H9 (cell line): ENCODE data around the gene C22orf23. TPM values are rescaled to one million over a fixed set of nuclear protein-coding genes. Genes with fewer than 3 reads are reported as not detected.

Source experiments
- DNase-seq: peaks from one replicate; pipeline ENCODE4 v3.0.0-alpha.2; 2017
- H2AFZ ChIP-seq: one replicate; pipeline ENCODE4 v1.6.1; 2013; ENCODE audit warnings: mild to moderate bottlenecking, low read length, control low read depth, moderate library complexity
- H2AK5ac ChIP-seq: 2 replicates; pipeline ENCODE4 v1.6.1; 2013; ENCODE audit warnings: low read length, control low read depth, mixed read lengths; ENCODE audit not compliant: insufficient read length
- H2BK120ac ChIP-seq: one replicate; pipeline ENCODE4 v1.6.1; 2013; ENCODE audit warnings: low read depth, mild to moderate bottlenecking, low read length, control low read depth, inconsistent platforms; ENCODE audit not compliant: poor library complexity, severe bottlenecking
- H2BK12ac ChIP-seq: 2 replicates; pipeline ENCODE4 v1.6.1; 2013; ENCODE audit warnings: low read length, control low read depth, mixed read lengths, low read depth; ENCODE audit not compliant: insufficient read length
- H2BK15ac ChIP-seq: 2 replicates; pipeline ENCODE4 v1.6.1; 2013; ENCODE audit warnings: low read depth, low read length, control low read depth
- H2BK20ac ChIP-seq: one replicate; pipeline ENCODE4 v1.6.1; 2013; ENCODE audit warnings: low read depth, mild to moderate bottlenecking, low read length, control low read depth, inconsistent platforms; ENCODE audit not compliant: poor library complexity, severe bottlenecking
- H2BK5ac ChIP-seq: 2 replicates; pipeline ENCODE4 v1.6.1; 2013; ENCODE audit warnings: low read length, control low read depth, mixed read lengths; ENCODE audit not compliant: insufficient read length
- H3K14ac ChIP-seq: 2 replicates; pipeline ENCODE4 v1.6.1; 2013; ENCODE audit warnings: low read length, control low read depth; ENCODE audit not compliant: insufficient read depth
- H3K18ac ChIP-seq: 2 replicates; pipeline ENCODE4 v1.6.1; 2013; ENCODE audit warnings: low read depth, mild to moderate bottlenecking, mixed read lengths, low read length, control low read depth; ENCODE audit not compliant: insufficient read length
- H3K23ac ChIP-seq: 2 replicates; pipeline ENCODE4 v1.6.1; 2013; ENCODE audit warnings: low read length, control low read depth, mixed read lengths, low read depth; ENCODE audit not compliant: insufficient read length
- H3K23me2 ChIP-seq: 2 replicates; pipeline ENCODE4 v1.6.1; 2013; ENCODE audit warnings: low read depth, mild to moderate bottlenecking, mixed read lengths, low read length, control low read depth; ENCODE audit not compliant: insufficient read length, poor library complexity, severe bottlenecking
- H3K27ac ChIP-seq: 2 replicates; pipeline ENCODE4 v1.5.1; 2013; ENCODE audit warnings: low read length, control low read depth, mixed read lengths, low read depth; ENCODE audit not compliant: insufficient read length
- H3K27me3 ChIP-seq: 2 replicates; pipeline ENCODE4 v1.6.1; 2013; ENCODE audit warnings: low read length, control low read depth, inconsistent platforms; ENCODE audit not compliant: insufficient read depth
- H3K4ac ChIP-seq: 2 replicates; pipeline ENCODE4 v1.6.1; 2013; ENCODE audit warnings: low read depth, mild to moderate bottlenecking, control low read depth, inconsistent platforms, low read length, moderate library complexity
- H3K4me1 ChIP-seq: 2 replicates; pipeline ENCODE4 v1.6.1; 2013; ENCODE audit warnings: low read length, control low read depth, inconsistent platforms; ENCODE audit not compliant: insufficient read depth
- H3K4me2 ChIP-seq: 2 replicates; pipeline ENCODE4 v1.6.1; 2013; ENCODE audit warnings: low read length, control low read depth, mixed read lengths; ENCODE audit not compliant: insufficient read length, insufficient read depth
- H3K56ac ChIP-seq: 2 replicates; pipeline ENCODE4 v1.6.1; 2013; ENCODE audit warnings: low read depth, mild to moderate bottlenecking, mixed read lengths, low read length, control low read depth; ENCODE audit not compliant: insufficient read length
- H3K79me1 ChIP-seq: 2 replicates; pipeline ENCODE4 v1.6.1; 2013; ENCODE audit warnings: low read depth, mild to moderate bottlenecking, moderate library complexity, low read length, control low read depth, inconsistent platforms; ENCODE audit not compliant: insufficient read depth, poor library complexity, severe bottlenecking
- H3K79me2 ChIP-seq: 2 replicates; pipeline ENCODE4 v1.6.1; 2013; ENCODE audit warnings: low read length, control low read depth, inconsistent platforms; ENCODE audit not compliant: insufficient read depth
- H3K9ac ChIP-seq: 2 replicates; pipeline ENCODE4 v1.6.1; 2013; ENCODE audit warnings: low read length, control low read depth, mixed read lengths; ENCODE audit not compliant: insufficient read length; ENCODE audit errors: extremely low read depth
- H3K9me3 ChIP-seq: one replicate; pipeline ENCODE4 v1.6.1; 2013; ENCODE audit warnings: low read depth, low read length, inconsistent platforms; ENCODE audit not compliant: control insufficient read depth
- H3T11ph ChIP-seq: one replicate; pipeline ENCODE4 v1.6.1; 2013; ENCODE audit warnings: mild to moderate bottlenecking, low read length, control low read depth, inconsistent platforms
- H4K20me1 ChIP-seq: one replicate; pipeline ENCODE4 v1.6.1; 2013; ENCODE audit not compliant: control insufficient read depth, insufficient read length, insufficient read depth
- H4K5ac ChIP-seq: 2 replicates; pipeline ENCODE4 v1.6.1; 2013; ENCODE audit warnings: low read depth, mild to moderate bottlenecking, mixed read lengths, low read length, control low read depth; ENCODE audit not compliant: insufficient read length
- H4K8ac ChIP-seq: replicated peaks from 2 replicates; pipeline ENCODE4 v1.6.1; 2013; ENCODE audit warnings: low read length, control low read depth, mixed read lengths, low read depth; ENCODE audit not compliant: insufficient read length
- H4K91ac ChIP-seq: 2 replicates; pipeline ENCODE4 v1.6.1; 2013; ENCODE audit warnings: low read depth, mild to moderate bottlenecking, moderate library complexity, mixed read lengths, low read length, control low read depth; ENCODE audit not compliant: insufficient read length
- H3K27ac Mint-ChIP-seq, 3 experiments: 2 replicates in 2 of 3; 3 replicates in 1 of 3; pipeline ENCODE4 v1.8.0; 2020 to 2021; ENCODE audit warnings: mixed read lengths in 3 of 3, mild to moderate bottlenecking in 1 of 3, moderate library complexity in 1 of 3
- H3K27me3 Mint-ChIP-seq: 2 replicates; pipeline ENCODE4 v1.8.0; 2021; ENCODE audit warnings: low read depth, mild to moderate bottlenecking, moderate library complexity, mixed read lengths
- H3K36me3 Mint-ChIP-seq, 3 experiments: 2 replicates in 2 of 3; 3 replicates in 1 of 3; pipeline ENCODE4 v1.8.0; 2020 to 2021; ENCODE audit warnings: low read depth in 3 of 3, mixed read lengths in 3 of 3; ENCODE audit not compliant: insufficient read depth in 1 of 3
- H3K4me1 Mint-ChIP-seq, 2 experiments: 2 replicates each; pipeline ENCODE4 v1.8.0; 2020; ENCODE audit warnings: mixed read lengths in 2 of 2
- H3K4me3 Mint-ChIP-seq, 2 experiments: 2 replicates in 1 of 2; 3 replicates in 1 of 2; pipeline ENCODE4 v1.8.0; 2020 to 2021; ENCODE audit warnings: mild to moderate bottlenecking in 2 of 2, mixed read lengths in 2 of 2, moderate library complexity in 1 of 2
- H3K9me3 Mint-ChIP-seq, 2 experiments: 2 replicates in 1 of 2; 3 replicates in 1 of 2; pipeline ENCODE4 v1.8.0; 2020; ENCODE audit warnings: mild to moderate bottlenecking in 2 of 2, mixed read lengths in 2 of 2, moderate library complexity in 1 of 2
- WGBS: extraction: QIAGEN DNeasy Blood & Tissue Kit; methylation state at CpG from one replicate; pipeline ENCODE4 v1.1.7; 2013; ENCODE audit warnings: missing lambda C conversion rate, low lambda C conversion rate, mixed read lengths; ENCODE audit not compliant: insufficient read length; ENCODE audit errors: extremely low coverage; 5-methylcytosine and 5-hydroxymethylcytosine counted together
- total RNA-seq: library from RNA; stranded (reverse); gene quantifications from 2 replicates; pipeline ENCODE4 v1.2.1, GENCODE V29; 2021
- TF ChIP-seq, protein P1 (sequence below): fragments of 200-600 bp; sonication (generic); conservative IDR thresholded peaks from 3 replicates; pipeline ENCODE4 v1.8.0; 2021; ENCODE audit warnings: antibody characterized with exemption, mild to moderate bottlenecking

The C22orf23 gene
- total RNA-seq, 1 experiment from 2014 or later: 0.57 TPM

DNA sequence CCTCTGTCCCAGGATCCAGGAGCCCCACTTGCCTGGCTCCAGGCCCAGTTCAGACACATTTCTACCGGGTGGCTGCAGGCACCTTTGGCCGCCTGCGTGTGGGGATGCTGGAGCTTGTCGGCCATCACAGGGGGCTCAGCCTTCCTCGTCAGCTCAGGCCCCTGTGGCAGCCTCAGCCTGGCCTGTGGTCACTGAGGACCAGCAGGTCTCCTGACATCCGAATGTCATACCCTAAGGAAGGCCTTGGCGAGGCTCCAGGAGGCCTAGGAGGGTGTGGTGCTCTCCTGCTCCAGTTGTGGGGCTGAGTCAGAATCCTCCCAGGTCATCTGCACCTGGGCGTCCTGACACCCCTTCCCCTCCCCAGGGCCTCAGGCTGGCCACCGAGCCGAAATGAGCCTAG is 45.8 kb upstream of the C22orf23 start:
- H3K27ac Mint-ChIP-seq: no peak overlapping the region
- H3K4me3 Mint-ChIP-seq: no peak overlapping the region
- H2BK20ac ChIP-seq: no peak overlapping the region
- H3K4me1 Mint-ChIP-seq: peaks cover 19 to 42% of the 10 kb centered on the region in 2 experiments
- H3T11ph ChIP-seq: no peak overlapping the region
- no peak overlapping the region for H3K14ac ChIP-seq
- no peak overlapping the region for H2AK5ac ChIP-seq
- H2BK120ac ChIP-seq: no peak overlapping the region
- H2BK15ac ChIP-seq: no peak overlapping the region
- H3K27me3 ChIP-seq: no peaks in the 10 kb centered on the region
- no peak overlapping the region for H2AFZ ChIP-seq
- peaks cover 17% of the 10 kb centered on the region for H3K27me3 Mint-ChIP-seq
- H3K79me1 ChIP-seq: no peaks in the 10 kb centered on the region
- H3K23me2 ChIP-seq: no peaks in the 10 kb centered on the region
- H3K4me2 ChIP-seq: no peak overlapping the region
- H3K9me3 ChIP-seq: no peaks in the 10 kb centered on the region
- H2BK5ac ChIP-seq: no peak overlapping the region
- no peaks in the 10 kb centered on the region for H3K9me3 Mint-ChIP-seq
- no peak overlapping the region for H3K18ac ChIP-seq
- no peak for DNase-seq
- no peak overlapping the region for H4K91ac ChIP-seq
- H3K27ac ChIP-seq: no peak overlapping the region
- no peak overlapping the region for H2BK12ac ChIP-seq
- peaks cover 0 to 1% (median 0%) of the 10 kb centered on the region in 3 experiments; a peak in 1 of 7 replicates for H3K36me3 Mint-ChIP-seq
- no peak overlapping the region for H3K23ac ChIP-seq
- no CpG with 5 or more reads among the region's 10 CpGs for WGBS
- H4K5ac ChIP-seq: no peak overlapping the region
- TF ChIP-seq, protein P1, sequence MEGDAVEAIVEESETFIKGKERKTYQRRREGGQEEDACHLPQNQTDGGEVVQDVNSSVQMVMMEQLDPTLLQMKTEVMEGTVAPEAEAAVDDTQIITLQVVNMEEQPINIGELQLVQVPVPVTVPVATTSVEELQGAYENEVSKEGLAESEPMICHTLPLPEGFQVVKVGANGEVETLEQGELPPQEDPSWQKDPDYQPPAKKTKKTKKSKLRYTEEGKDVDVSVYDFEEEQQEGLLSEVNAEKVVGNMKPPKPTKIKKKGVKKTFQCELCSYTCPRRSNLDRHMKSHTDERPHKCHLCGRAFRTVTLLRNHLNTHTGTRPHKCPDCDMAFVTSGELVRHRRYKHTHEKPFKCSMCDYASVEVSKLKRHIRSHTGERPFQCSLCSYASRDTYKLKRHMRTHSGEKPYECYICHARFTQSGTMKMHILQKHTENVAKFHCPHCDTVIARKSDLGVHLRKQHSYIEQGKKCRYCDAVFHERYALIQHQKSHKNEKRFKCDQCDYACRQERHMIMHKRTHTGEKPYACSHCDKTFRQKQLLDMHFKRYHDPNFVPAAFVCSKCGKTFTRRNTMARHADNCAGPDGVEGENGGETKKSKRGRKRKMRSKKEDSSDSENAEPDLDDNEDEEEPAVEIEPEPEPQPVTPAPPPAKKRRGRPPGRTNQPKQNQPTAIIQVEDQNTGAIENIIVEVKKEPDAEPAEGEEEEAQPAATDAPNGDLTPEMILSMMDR: no peak
- H4K8ac ChIP-seq: no peak overlapping the region
- no peak overlapping the region for H3K9ac ChIP-seq
- H3K4me1 ChIP-seq: peaks cover 3% of the 10 kb centered on the region; the same call in 1 of the 2 replicates
- no peak overlapping the region for H3K56ac ChIP-seq
- H4K20me1 ChIP-seq: no peaks in the 10 kb centered on the region
- H3K79me2 ChIP-seq: no peaks in the 10 kb centered on the region
- H3K4ac ChIP-seq: no peak overlapping the region
